Sigmoid colon (tissue), 7 donors: ENCODE data around the gene CKAP4. TPM values are rescaled to one million over a fixed set of nuclear protein-coding genes. Genes with fewer than 3 reads are reported as not detected.

Experiments used
- DNase-seq: peaks from one replicate; pipeline ENCODE4 v3.0.0-alpha.2; 2019
- H3K27ac ChIP-seq, 4 donors: fragments of 200-600 bp; sonication (generic); one replicate each; pipeline ENCODE4 v1.5.1; 2016 to 2019; ENCODE audit warnings: mild to moderate bottlenecking in 1 of 4
- H3K27me3 ChIP-seq, 3 donors: fragments of 200-600 bp; sonication (generic); one replicate each; pipeline ENCODE4 v1.5.1; 2019; ENCODE audit warnings: mild to moderate bottlenecking in 1 of 3
- H3K36me3 ChIP-seq, 4 donors: fragments of 200-600 bp; sonication (generic); one replicate each; pipeline ENCODE4 v1.5.1; 2016 to 2019
- H3K4me1 ChIP-seq, 4 donors: fragments of 200-600 bp; sonication (generic); one replicate each; pipeline ENCODE4 v1.5.1; 2017 to 2019
- H3K4me3 ChIP-seq, 4 donors: fragments of 200-600 bp; sonication (generic); one replicate each; pipeline ENCODE4 v1.5.1; 2017 to 2019; ENCODE audit warnings: mild to moderate bottlenecking in 2 of 4, moderate library complexity in 1 of 4
- H3K9me3 ChIP-seq, 4 donors: fragments of 200-600 bp in 3 of 4; sonication (generic) in 3 of 4; one replicate each; pipeline versions ENCODE4 v1.5.1 to v1.6.1; 2013 to 2019
- EP300 ChIP-seq, 4 donors: sonication (generic); formaldehyde crosslinking; IDR thresholded peaks; one replicate each; pipeline ENCODE4 v1.6.1; 2017; ENCODE audit warnings: antibody characterized with exemption in 4 of 4
- POLR2A ChIP-seq, 2 donors: fragments of 450-650 bp; IDR thresholded peaks; one replicate each; pipeline ENCODE4 v1.6.1; 2016; ENCODE audit warnings: antibody characterized with exemption in 2 of 2, mild to moderate bottlenecking in 2 of 2, moderate library complexity in 2 of 2
- POLR2AphosphoS5 ChIP-seq, 4 donors: sonication (generic); formaldehyde crosslinking; IDR thresholded peaks; one replicate each; pipeline ENCODE4 v1.6.1; 2017; ENCODE audit warnings: antibody characterized with exemption in 4 of 4
- WGBS, 2 donors: extraction: QIAGEN DNeasy Blood & Tissue Kit; methylation state at CpG; one replicate each; pipeline ENCODE4 v1.1.7; 2013; 5-methylcytosine and 5-hydroxymethylcytosine counted together
- intact Hi-C: fragments of 100-400 bp; cut with DNase I; formaldehyde crosslinking; loops from one replicate; pipeline ENCODE4 v1.15.1; 2023
- polyA plus RNA-seq, 3 donors: library from polyadenylated mRNA; stranded (reverse); fragments of 200-250 nt; gene quantifications; one replicate each; pipeline ENCODE4 v1.2.3, GENCODE V29; 2013
- total RNA-seq, 4 donors: library from RNA; depleted of rRNA; stranded (reverse); fragments of >200 nt; gene quantifications; one replicate each; pipeline ENCODE4 v1.1.0, GENCODE V29; 2016
- TF ChIP-seq, protein P1 (sequence below), 4 experiments: fragments of 450-650 bp in 3 of 4; fragments of 200-600 bp in 1 of 4; IDR thresholded peaks; one replicate each; pipeline ENCODE4 v1.5.1; 2016 to 2019; ENCODE audit warnings: antibody characterized with exemption in 4 of 4, mild to moderate bottlenecking in 3 of 4, moderate library complexity in 2 of 4
- donor health status: healthy with polysubstance abuse.
- donor health status: Bipolar disorder and iron deficiency.
- donor health status: healthy.

Gene CKAP4
- total and polyA plus RNA-seq, 7 donors: 9.2 to 49.1 (median 23.5) TPM

DNA sequence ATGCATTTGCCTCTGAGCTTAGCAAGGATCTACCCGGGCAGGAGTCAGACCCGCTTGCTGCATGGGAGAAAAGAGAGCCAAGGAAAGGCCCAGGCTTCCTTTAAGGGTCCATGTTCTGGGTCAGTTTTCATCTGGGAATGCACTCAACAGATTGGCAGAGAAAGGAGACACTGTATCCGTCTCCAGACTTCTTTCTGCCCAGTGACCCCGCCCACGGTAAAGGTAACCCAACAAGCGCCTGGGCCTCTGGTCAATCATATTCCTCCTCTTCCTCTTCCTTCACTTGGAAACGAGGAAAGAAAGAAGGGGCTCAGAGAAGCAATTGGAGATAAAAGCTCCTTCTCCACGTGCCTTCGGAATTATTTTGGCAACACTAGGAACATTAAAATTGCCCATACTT, 27.6 kb upstream of the CKAP4 start:
- no peaks in the 10 kb centered on the region for H3K4me1 ChIP-seq
- H3K27ac ChIP-seq: no peak overlapping the region
- TF ChIP-seq, protein P1, sequence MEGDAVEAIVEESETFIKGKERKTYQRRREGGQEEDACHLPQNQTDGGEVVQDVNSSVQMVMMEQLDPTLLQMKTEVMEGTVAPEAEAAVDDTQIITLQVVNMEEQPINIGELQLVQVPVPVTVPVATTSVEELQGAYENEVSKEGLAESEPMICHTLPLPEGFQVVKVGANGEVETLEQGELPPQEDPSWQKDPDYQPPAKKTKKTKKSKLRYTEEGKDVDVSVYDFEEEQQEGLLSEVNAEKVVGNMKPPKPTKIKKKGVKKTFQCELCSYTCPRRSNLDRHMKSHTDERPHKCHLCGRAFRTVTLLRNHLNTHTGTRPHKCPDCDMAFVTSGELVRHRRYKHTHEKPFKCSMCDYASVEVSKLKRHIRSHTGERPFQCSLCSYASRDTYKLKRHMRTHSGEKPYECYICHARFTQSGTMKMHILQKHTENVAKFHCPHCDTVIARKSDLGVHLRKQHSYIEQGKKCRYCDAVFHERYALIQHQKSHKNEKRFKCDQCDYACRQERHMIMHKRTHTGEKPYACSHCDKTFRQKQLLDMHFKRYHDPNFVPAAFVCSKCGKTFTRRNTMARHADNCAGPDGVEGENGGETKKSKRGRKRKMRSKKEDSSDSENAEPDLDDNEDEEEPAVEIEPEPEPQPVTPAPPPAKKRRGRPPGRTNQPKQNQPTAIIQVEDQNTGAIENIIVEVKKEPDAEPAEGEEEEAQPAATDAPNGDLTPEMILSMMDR (IDR thresholded peaks at IDR 0.05): no peak
- TF ChIP-seq POLR2AphosphoS5 (IDR thresholded peaks at IDR 0.05) (no peak), POLR2A (IDR thresholded peaks at IDR 0.05) (no peak), EP300 (IDR thresholded peaks at IDR 0.05) (no peak)
- WGBS, 2 donors: 32 to 75% methylated on average over 9 of the region's 9 CpGs
- no peak for DNase-seq
- no peaks in the 10 kb centered on the region for H3K27me3 ChIP-seq
- intact Hi-C loops: no loop called here
- H3K9me3 ChIP-seq: no peaks in the 10 kb centered on the region
- no peak overlapping the region for H3K4me3 ChIP-seq
- H3K36me3 ChIP-seq: no peaks in the 10 kb centered on the region

DNA sequence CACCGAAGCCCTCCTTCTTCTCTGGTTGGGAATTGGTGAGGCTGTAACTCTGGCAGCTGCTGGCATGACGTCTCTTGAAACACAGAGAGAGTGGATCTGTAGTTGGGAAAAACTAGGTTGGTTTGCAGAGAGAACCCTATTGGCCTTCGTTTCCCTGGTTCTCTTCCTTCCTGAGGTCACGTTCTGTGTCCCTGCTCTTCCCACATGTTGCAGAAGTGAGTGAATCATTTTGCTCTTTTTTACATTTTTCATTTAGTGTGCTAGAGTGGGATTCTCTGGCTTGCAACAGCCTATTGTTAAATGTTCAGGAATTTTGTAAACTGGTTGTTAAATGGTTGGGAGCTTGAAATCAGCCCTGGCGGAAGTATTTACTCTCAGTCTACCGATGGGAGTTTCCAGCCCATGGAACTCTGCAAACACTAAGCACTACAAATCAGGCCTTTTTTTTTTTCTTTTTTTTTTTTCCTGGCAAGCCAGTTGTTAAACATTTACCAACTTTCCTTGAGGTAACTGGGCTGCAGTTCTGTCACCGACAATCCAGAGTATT, 26.8 kb upstream of the CKAP4 start:
- H3K4me1 ChIP-seq: no peaks in the 10 kb centered on the region

DNA sequence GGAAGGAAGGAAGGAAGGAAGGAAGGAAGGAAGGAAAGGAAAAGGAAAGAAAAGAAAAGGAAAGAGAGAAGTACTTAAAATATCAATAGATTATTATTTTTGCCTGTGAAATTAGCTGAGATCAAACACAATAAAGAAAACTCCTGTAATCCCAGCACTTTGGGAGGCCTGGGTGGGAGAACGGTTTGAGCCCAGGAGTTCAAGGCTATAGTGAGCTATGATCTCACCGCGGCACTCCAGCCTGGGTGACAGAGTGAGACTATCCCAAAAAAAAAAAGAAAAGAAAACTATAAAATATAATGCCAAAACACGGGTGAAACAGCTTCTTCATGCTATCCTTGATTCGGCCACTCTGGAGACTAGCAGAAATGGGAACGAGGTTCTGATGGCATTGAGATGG, 26.2 kb upstream of the CKAP4 start:
- 80 to 88% methylated on average over 6 of the region's 6 CpGs for WGBS, 2 donors
- Histone ChIP-seq H3K36me3 (no peaks in the 10 kb centered on the region), H3K27me3 (no peaks in the 10 kb centered on the region), H3K4me1 (no peaks in the 10 kb centered on the region), H3K4me3 (no peak overlapping the region), H3K9me3 (no peaks in the 10 kb centered on the region), H3K27ac (no peak overlapping the region)
- TF ChIP-seq, protein P1 (IDR thresholded peaks at IDR 0.05): no peak
- TF ChIP-seq EP300 (IDR thresholded peaks at IDR 0.05) (no peak), POLR2AphosphoS5 (IDR thresholded peaks at IDR 0.05) (no peak), POLR2A (IDR thresholded peaks at IDR 0.05) (no peak)
- intact Hi-C loops: no loop called here
- no peak for DNase-seq

More for the DNA sequence above, 26.8 kb upstream of the CKAP4 start:
- 25 to 73% methylated on average over 7 of the region's 7 CpGs for WGBS, 2 donors
- Histone ChIP-seq H3K9me3 (no peaks in the 10 kb centered on the region), H3K4me3 (no peak overlapping the region), H3K27me3 (no peaks in the 10 kb centered on the region), H3K36me3 (no peaks in the 10 kb centered on the region), H3K27ac (no peak overlapping the region)
- no peak for DNase-seq
- TF ChIP-seq POLR2A (IDR thresholded peaks at IDR 0.05): no peak
- no peak for TF ChIP-seq POLR2AphosphoS5 (IDR thresholded peaks at IDR 0.05)
- TF ChIP-seq, protein P1 (IDR thresholded peaks at IDR 0.05): no peak
- no peak for TF ChIP-seq EP300 (IDR thresholded peaks at IDR 0.05)
- intact Hi-C loops: no loop called here

DNA sequence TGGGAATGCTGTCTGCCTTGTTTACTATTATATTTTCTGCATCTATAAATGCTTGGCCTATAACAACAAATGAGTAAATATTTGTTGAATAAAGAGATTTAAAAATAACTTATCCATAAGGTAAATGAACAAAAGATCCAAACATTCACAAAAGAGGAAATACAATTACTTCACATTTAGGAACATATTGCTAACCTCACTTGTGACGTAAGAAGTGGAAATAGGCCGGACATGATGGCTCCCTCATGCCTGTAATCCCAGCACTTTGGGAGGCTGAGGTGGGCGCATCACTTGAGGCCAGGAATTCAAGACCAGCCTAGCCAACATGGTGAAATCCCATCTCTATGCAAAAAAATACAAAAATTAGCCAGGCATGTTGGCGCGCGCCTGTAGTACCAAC, 25.7 kb upstream of the CKAP4 start:
- TF ChIP-seq POLR2A (IDR thresholded peaks at IDR 0.05): no peak
- Histone ChIP-seq H3K9me3 (no peaks in the 10 kb centered on the region), H3K36me3 (no peaks in the 10 kb centered on the region), H3K27ac (no peak overlapping the region), H3K4me3 (no peak overlapping the region), H3K4me1 (no peaks in the 10 kb centered on the region), H3K27me3 (no peaks in the 10 kb centered on the region)
- no peak for DNase-seq
- 96 to 98% methylated on average over 6 of the region's 6 CpGs for WGBS, 2 donors
- intact Hi-C loops: no loop called here

DNA sequence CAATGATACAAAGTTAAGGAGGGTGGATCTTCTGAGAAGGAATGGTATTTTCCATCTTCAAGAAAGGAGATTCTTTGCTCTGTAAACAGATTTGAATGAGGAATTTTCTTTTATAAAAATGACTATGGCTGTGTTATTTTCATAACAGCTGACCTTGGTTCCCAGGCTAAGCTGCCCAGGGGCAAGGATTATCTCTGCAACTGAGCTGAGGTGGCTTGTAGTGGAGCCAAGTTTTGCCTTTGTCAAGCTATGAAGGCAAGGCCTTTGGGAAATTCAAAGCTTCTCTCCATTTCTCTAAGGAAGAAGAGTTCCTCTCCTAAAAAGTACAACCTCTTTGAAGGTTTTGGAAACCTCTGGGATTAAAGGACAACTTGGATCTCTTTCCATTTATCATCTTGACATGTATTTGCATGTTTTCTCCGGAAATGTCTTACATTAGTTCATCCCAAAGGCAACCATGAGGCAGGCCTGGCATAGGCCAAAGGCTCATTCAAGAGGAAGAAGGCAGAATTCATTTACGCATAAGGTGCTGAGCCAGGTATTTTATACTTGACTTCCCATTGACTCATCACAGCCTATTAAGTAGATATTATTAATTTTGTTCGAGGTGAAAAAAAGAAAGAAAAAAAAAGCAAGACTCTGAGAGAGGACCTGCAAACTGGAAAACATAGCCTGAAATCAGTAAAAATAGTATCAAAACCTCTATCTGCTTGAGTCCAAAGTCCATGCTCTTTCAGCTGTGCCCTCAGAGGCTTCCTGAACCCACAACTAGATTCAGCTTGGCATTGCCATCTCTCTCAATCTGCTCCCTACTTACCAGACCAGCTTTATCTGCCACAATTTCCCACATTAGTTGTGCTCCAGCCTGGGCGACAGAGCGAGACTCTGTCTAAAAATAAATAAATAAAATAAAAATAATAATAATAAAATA, 24.0 kb upstream of the CKAP4 start:
- TF ChIP-seq POLR2AphosphoS5 (IDR thresholded peaks at IDR 0.05) (no peak), POLR2A (IDR thresholded peaks at IDR 0.05) (no peak), EP300 (IDR thresholded peaks at IDR 0.05) (no peak)
- TF ChIP-seq, protein P1 (IDR thresholded peaks at IDR 0.05): no peak
- DNase-seq: no peak
- Histone ChIP-seq H3K27me3 (no peaks in the 10 kb centered on the region), H3K27ac (no peak overlapping the region), H3K9me3 (no peaks in the 10 kb centered on the region), H3K36me3 (no peaks in the 10 kb centered on the region), H3K4me1 (no peaks in the 10 kb centered on the region), H3K4me3 (no peak overlapping the region)
- WGBS, 2 donors: 76 to 93% methylated on average over 5 of the region's 5 CpGs
- intact Hi-C loops: no loop called here
